HG03469 (cell line): ENCODE data around the gene GINS1.
"Not testable (repeated sequence)": the region's sequence is repeated elsewhere in the genome, so short reads cannot be mapped to it uniquely, and the experiment has no call there.

Experiments
- ATAC-seq: cut with Tn5 transposase; IDR thresholded peaks from one replicate; pipeline ENCODE4 v1.9.1; 2021; ENCODE audit warnings: mild to moderate bottlenecking, moderate library complexity, moderate number of reproducible peaks; ENCODE audit not compliant: unreplicated experiment

Gene GINS1

DNA sequence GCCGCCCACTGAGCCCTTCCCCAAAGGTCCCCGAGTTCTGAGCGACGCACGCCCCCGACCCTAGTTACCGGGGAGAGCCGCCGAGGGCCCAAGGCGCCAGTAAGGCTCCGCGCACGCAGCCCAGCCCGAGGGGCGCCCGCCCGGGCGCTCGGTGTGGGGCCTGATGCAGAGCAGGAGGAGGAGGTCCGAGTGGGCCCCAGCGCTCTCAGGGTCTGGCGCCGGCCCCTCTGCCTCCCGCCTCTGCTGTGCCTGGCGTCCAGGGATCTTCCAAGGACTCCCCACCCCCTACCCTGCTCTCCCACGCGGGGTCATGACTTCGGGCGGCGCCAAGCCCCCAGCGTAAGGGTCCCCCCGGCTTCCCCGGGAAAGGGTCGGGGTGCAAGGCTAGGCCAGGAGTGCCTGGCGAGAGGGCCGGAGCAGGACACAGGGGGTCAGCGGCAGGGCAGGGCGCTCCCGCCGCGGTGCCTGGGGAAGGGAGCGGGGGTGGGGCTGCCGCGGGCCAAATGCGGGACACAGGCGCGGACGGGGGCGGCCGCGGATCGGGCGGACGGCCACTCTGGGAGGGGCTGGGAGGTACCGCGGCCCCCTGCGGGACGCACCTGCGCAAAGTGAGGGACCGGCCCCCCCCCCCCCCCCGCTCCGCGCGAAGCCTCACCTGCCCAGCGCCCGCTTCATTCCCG is 17.5 kb upstream of the GINS1 start:
- peak; percentile 13 for ATAC-seq

- ATAC-seq: peak; percentile 86
Observed at GRCh38 chr20:25390538-25391528, 16.6 kb upstream of the GINS1 start, which contains the start of gene ABHD12. Gene ABHD12, minus strand, starts transcription at chr20:25390835. Its CDS starts 132 bp downstream, at chr20:25390703.

GRCh38 chr20:25394276-25394675 is 13.2 kb upstream of the GINS1 start:
- ATAC-seq: no peak

GRCh38 chr20:25394996-25395395 is 12.5 kb upstream of the GINS1 start:
- no peak for ATAC-seq

GRCh38 chr20:25397096-25397495 is 10.4 kb upstream of the GINS1 start:
- ATAC-seq: no peak

GRCh38 chr20:25397821-25398220 is 9.7 kb upstream of the GINS1 start:
- no peak for ATAC-seq

GRCh38 chr20:25398376-25399036 is 9.0 kb upstream of the GINS1 start:
- no peak for ATAC-seq

- peak; percentile 56 for ATAC-seq
Observed at GRCh38 chr20:25399037-25399430, 8.4 kb upstream of the GINS1 start.

DNA sequence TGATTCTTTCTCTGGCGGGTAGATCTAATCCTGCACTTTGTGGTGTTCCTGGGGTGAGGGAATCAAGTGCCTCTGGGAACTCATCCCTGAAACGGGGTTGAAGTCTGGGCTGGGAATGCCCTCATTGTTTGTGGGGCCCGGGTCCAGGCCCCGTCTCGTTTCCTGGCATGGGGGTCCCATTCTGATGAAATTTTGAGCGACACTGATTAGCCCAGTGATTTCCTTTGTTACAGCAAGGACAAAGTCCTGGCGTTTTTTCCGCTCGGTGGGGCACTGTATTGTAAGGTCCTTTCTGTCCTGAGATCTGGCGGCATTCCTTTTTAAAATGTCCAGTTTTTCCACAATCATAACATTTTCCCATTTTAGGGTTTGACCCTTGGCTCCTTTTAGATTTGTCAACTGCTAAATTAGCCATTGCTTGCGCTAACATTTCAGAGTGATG is 7.2 kb upstream of the GINS1 start:
- ATAC-seq: not testable (repeated sequence)

GRCh38 chr20:25402583-25402982 is 4.9 kb upstream of the GINS1 start:
- ATAC-seq: no peak

DNA sequence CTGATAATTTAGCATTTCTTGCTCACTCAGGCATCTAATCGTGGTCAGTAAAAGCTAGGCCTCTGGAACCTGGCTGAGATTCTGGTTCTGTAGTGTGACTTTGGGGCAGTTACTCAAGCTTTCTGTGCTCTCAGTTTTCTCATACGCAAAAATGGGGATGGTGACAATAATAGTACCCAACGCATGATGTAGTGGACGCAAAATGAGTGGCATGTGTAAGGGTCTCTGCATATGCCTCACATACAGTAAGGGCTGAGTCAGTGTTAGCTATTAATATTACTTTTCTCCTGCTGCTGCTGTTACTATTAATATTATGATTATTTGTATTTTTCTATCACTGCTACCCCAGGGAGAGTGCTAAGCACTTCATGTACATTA is 686 bp downstream of the GINS1 start:
- ATAC-seq: no peak

DNA sequence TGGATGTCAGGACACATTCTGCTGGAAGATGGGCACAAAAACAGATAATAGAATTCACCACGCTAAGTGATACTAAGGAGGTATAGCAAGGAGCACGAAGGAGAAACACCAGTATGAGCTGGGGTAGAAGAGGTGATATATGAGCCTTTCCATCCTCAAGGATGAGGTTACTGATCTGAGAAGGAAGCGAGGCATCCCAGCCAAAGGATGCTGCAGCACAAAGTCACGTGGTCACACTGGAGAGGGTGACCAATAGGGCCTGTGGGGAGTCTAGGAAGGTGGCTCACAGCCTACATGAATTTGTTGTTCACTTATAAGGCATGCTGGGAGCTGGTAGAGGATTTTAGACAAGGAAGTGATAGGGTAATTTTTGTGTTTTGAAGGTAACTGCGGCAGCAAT is 1.4 kb downstream of the GINS1 start:
- ATAC-seq: no peak

DNA sequence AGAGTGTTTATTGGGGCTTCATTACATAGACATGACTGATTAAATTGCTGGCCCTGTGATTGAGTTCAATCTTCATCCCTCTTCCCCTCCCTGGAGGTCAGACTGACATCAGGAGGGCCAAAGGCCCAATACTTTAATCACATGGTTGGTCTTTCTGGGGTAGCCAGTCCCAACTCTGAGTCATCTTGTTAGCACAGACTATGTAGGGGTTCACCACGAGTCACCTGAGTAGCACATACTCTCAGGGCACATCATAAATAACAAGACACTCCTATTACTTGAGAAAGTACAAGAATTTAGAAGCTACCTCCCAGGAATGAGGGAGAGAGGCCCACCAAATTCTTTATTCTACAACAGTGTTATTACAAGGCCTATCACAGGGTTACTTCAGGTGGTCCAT is 11.3 kb downstream of the GINS1 start:
- no peak for ATAC-seq

GRCh38 chr20:25421102-25421501 is 13.6 kb downstream of the GINS1 start:
- no peak for ATAC-seq

DNA sequence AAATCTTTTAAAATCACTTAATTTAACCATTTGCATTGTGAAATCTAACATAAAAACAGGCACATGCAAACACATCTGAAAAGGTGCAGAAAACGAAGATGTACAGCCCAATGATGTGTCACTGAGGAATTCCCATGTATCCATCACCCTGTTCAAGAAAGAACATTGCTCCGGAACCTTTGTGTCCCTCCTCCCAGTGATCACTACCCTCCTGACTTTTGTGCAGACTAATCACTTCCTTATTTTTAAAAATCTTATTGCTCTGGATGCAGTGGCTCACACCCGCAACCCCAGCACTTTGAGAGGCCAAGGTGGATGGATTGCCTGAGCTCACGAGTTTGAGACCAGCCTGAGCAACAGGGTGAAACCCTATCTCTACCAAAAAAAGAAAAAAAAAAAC is 14.6 kb downstream of the GINS1 start:
- no peak for ATAC-seq

GRCh38 chr20:25424536-25424935 is 17.1 kb downstream of the GINS1 start:
- no peak for ATAC-seq

- ATAC-seq: no peak
Observed at GRCh38 chr20:25437153-25437581, 29.7 kb downstream of the GINS1 start.

DNA sequence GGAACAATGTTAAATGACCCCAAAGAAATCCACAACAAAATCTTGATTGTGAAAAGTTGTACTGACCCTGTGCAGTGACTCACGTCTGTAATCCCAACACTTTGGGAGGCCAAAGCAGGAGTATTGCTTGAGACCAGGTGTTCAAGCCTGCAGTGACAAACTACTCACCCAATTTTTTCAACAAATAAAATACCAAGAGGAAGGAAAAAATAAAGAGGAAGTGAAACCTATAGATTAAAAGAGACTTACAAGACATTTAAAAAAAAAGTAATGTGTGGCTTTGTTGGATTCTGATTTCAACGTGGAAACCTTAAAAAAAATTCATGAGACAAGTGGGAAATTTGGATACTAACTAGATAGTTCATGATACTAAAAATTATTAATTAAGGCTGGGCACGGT is 31.9 kb downstream of the GINS1 start:
- peak; percentile 69 for ATAC-seq

GRCh38 chr20:25444556-25444955 is 37.1 kb downstream of the GINS1 start:
- ATAC-seq: no peak

DNA sequence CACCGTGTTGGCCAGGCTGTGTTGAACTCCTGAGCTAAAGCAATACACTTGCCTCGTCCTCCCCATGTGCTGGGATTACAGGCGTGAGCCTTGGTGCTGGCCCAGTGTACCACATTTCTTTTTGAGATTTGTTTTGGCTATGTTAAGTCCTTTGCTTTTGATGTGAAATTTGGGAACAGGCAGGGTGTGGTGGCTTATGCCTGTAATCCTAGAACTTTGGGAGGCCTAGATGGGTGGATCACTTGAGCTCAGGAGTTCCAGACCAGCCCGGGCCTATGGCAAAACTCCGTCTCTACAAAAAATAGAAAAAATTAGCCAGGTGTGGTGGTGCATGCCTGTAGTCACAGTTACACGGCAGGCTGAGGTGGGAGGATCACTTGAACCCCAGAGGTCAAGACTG is 40.2 kb downstream of the GINS1 start:
- ATAC-seq: no peak

DNA sequence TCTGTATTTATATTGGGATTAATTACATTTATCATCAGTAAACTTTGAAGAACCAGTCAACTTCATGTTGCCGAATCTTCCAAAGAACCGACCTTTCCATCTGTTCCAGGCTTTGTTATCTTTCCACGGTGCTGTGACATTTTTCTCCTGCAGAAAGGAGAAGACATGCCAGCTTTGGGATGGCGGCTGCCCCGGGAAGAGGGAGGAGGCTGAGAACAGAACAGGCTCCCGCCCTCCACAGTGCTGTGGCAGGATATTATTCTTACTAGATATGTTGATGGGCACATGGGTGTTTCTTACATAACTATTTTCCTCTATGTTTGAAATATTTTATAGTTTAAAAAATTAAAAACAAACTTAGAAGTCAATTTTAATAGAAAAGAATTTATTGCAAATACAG is 44.9 kb downstream of the GINS1 start:
- no peak for ATAC-seq
